Measurements from ENCODE around the gene TALDO1. TPM values are rescaled to one million over a fixed set of nuclear protein-coding genes. Genes with fewer than 3 reads are reported as not detected.

TALDO1 gene
- total and polyA plus RNA-seq, 2 of the 8 experiments (the other 6 are each of a cell fraction or from before 2014, with no cell fraction given): 265 to 308 TPM

- no peak for TF ChIP-seq SUZ12 (IDR thresholded peaks at IDR 0.05; ENCODE audit: low read length)
Measured at GRCh38 chr11:811446-812245, 64.4 kb downstream of the TALDO1 start (continued).

Data from H1 (cell line).